GM23338 (cell line): ENCODE data around the gene TOX2. TPM values are rescaled to one million over a fixed set of nuclear protein-coding genes. Genes with fewer than 3 reads are reported as not detected.

Experiments
- ATAC-seq: fragments of 200-7000 bp; cut with Tn5 transposase; 3 replicates; pipeline ENCODE4 v1.9.1; 2020
- DNase-seq: peaks from one replicate; pipeline ENCODE4 v3.0.0-alpha.2; 2015; ENCODE audit warnings: low spot score
- H2AFZ ChIP-seq: fragments of 200-600 bp; sonication (generic); 2 replicates; pipeline ENCODE4 v1.8.0; 2016; ENCODE audit warnings: antibody characterized with exemption, mild to moderate bottlenecking, moderate library complexity
- H3F3A ChIP-seq: fragments of 200-600 bp; sonication (generic); replicated peaks from 2 replicates; pipeline ENCODE4 v1.8.0; 2017; ENCODE audit warnings: antibody characterized with exemption, mixed run types, low read depth
- H3K27ac ChIP-seq: fragments of 200-600 bp; sonication (generic); 2 replicates; pipeline ENCODE4 v1.6.1; 2016; ENCODE audit warnings: low read depth
- H3K27me3 ChIP-seq: fragments of 200-600 bp; sonication (generic); 2 replicates; pipeline ENCODE4 v1.8.0; 2016; ENCODE audit warnings: mild to moderate bottlenecking, mixed run types, moderate library complexity; ENCODE audit not compliant: insufficient read depth
- H3K36me3 ChIP-seq: fragments of 200-600 bp; sonication (generic); 2 replicates; pipeline ENCODE4 v1.8.0; 2016; ENCODE audit warnings: mild to moderate bottlenecking; ENCODE audit not compliant: insufficient read depth
- H3K4me1 ChIP-seq: fragments of 200-600 bp; sonication (generic); 2 replicates; pipeline ENCODE4 v1.8.0; 2016; ENCODE audit warnings: mild to moderate bottlenecking, moderate library complexity; ENCODE audit not compliant: insufficient read depth
- H3K4me2 ChIP-seq: fragments of 200-600 bp; sonication (generic); 2 replicates; pipeline ENCODE4 v1.7.1; 2017; ENCODE audit warnings: mixed run types
- H3K4me3 ChIP-seq: fragments of 200-600 bp; sonication (generic); 2 replicates; pipeline ENCODE4 v1.6.1; 2016; ENCODE audit warnings: mixed run types
- H3K79me2 ChIP-seq: fragments of 200-600 bp; sonication (generic); replicated peaks from 2 replicates; pipeline ENCODE4 v1.8.0; 2017; ENCODE audit warnings: mild to moderate bottlenecking; ENCODE audit not compliant: insufficient read depth
- H3K9me2 ChIP-seq: fragments of 200-600 bp; sonication (generic); 2 replicates; pipeline ENCODE4 v1.8.0; 2017; ENCODE audit not compliant: insufficient read depth
- H4K20me1 ChIP-seq: fragments of 200-600 bp; sonication (generic); replicated peaks from 2 replicates; pipeline ENCODE4 v1.8.0; 2017; ENCODE audit warnings: mild to moderate bottlenecking; ENCODE audit not compliant: insufficient read depth
- H3K27ac Mint-ChIP-seq: 2 replicates; pipeline ENCODE4 v1.8.0; 2020; ENCODE audit warnings: inconsistent platforms, mild to moderate bottlenecking, moderate library complexity, mixed read lengths
- H3K27me3 Mint-ChIP-seq: 3 replicates; pipeline ENCODE4 v1.8.0; 2022; ENCODE audit warnings: low read depth, mild to moderate bottlenecking, moderate library complexity, mixed read lengths, inconsistent platforms; ENCODE audit not compliant: insufficient read depth, poor library complexity
- H3K36me3 Mint-ChIP-seq: 3 replicates; pipeline ENCODE4 v1.8.0; 2021; ENCODE audit warnings: low read depth, mild to moderate bottlenecking, inconsistent platforms, moderate library complexity, mixed read lengths
- H3K4me1 Mint-ChIP-seq: 3 replicates; pipeline ENCODE4 v1.8.0; 2020; ENCODE audit warnings: mild to moderate bottlenecking, inconsistent platforms, mixed read lengths
- H3K4me3 Mint-ChIP-seq: 3 replicates; pipeline ENCODE4 v1.8.0; 2021; ENCODE audit warnings: moderate library complexity, mild to moderate bottlenecking, inconsistent platforms, mixed read lengths
- H3K9me3 Mint-ChIP-seq: 3 replicates; pipeline ENCODE4 v1.8.0; 2020; ENCODE audit warnings: moderate library complexity, mild to moderate bottlenecking, inconsistent platforms, mixed read lengths
- EZH2 ChIP-seq: fragments of 200-600 bp; sonication (generic); IDR thresholded peaks from one replicate; pipeline ENCODE4 v1.8.0; 2017; ENCODE audit warnings: antibody characterized with exemption, mild to moderate bottlenecking, low read depth; ENCODE audit not compliant: unreplicated experiment
- EZH2phosphoT487 ChIP-seq: fragments of 200-600 bp; sonication (generic); IDR thresholded peaks from one replicate; pipeline ENCODE4 v1.8.1; 2018; ENCODE audit warnings: antibody characterized with exemption; ENCODE audit not compliant: unreplicated experiment
- JUNB ChIP-seq: IDR thresholded peaks from one replicate; pipeline ENCODE4 v1.6.1; 2016; ENCODE audit warnings: antibody characterized with exemption; ENCODE audit not compliant: unreplicated experiment
- NANOG ChIP-seq: IDR thresholded peaks from 2 replicates; pipeline ENCODE4 v1.6.1; 2016; ENCODE audit warnings: antibody characterized with exemption, borderline replicate concordance
- POLR2AphosphoS5 ChIP-seq: IDR thresholded peaks from 2 replicates; pipeline ENCODE4 v1.6.1; 2016; ENCODE audit warnings: antibody characterized with exemption, low read depth
- STAT1 ChIP-seq: IDR thresholded peaks from one replicate; pipeline ENCODE4 v1.6.1; 2016; ENCODE audit warnings: antibody characterized with exemption; ENCODE audit not compliant: unreplicated experiment
- ZNF114 ChIP-seq: fragments of 250-450 bp; sonication (Bioruptor Pico); IDR thresholded peaks from 2 replicates; pipeline ENCODE4 v1.5.0; 2020; ENCODE audit warnings: mild to moderate bottlenecking, moderate library complexity
- polyA plus RNA-seq: library from polyadenylated mRNA; unstranded; fragments of >200 nt; fragmentation: Nextera tagmentation; extraction: Ambion mirVana; gene quantifications from 2 replicates; pipeline ENCODE4 v1.2.1, GENCODE V29; 2016
- total RNA-seq: library from RNA; depleted of rRNA; stranded (reverse); fragments of >200 nt; shearing (Covaris generic); gene quantifications from 2 replicates; pipeline ENCODE4 v1.2.3, GENCODE V29; 2014
- TF ChIP-seq, protein P1 (sequence below): fragments of 250-450 bp; sonication (Bioruptor Pico); IDR thresholded peaks from 2 replicates; pipeline ENCODE4 v1.5.0; 2020; ENCODE audit warnings: mild to moderate bottlenecking, moderate library complexity

TOX2 gene
- total and polyA plus RNA-seq, 2 experiments from 2014 or later: 1.4 to 1.5 TPM

DNA sequence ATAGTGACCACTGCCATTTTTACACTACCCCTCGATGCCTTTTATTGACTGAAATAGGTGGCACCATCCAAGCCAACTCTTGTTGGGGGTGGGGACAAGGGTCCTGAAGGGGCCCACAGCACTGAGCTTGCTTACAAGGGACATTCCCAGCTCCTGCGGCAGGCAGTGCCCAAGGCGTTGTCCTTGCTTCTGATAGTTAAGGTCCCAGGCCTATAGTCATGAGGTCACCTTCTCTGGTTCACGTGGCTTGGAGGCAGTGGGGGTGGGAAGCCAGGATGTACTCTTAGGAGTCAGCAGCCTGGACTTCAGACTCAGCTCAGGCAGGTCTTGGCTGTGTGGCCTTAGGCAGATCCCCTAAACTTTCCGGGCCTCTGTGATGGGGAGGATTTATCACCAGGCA lies 48.6 kb downstream of the TOX2 start (continued):
- TF ChIP-seq, protein P1, sequence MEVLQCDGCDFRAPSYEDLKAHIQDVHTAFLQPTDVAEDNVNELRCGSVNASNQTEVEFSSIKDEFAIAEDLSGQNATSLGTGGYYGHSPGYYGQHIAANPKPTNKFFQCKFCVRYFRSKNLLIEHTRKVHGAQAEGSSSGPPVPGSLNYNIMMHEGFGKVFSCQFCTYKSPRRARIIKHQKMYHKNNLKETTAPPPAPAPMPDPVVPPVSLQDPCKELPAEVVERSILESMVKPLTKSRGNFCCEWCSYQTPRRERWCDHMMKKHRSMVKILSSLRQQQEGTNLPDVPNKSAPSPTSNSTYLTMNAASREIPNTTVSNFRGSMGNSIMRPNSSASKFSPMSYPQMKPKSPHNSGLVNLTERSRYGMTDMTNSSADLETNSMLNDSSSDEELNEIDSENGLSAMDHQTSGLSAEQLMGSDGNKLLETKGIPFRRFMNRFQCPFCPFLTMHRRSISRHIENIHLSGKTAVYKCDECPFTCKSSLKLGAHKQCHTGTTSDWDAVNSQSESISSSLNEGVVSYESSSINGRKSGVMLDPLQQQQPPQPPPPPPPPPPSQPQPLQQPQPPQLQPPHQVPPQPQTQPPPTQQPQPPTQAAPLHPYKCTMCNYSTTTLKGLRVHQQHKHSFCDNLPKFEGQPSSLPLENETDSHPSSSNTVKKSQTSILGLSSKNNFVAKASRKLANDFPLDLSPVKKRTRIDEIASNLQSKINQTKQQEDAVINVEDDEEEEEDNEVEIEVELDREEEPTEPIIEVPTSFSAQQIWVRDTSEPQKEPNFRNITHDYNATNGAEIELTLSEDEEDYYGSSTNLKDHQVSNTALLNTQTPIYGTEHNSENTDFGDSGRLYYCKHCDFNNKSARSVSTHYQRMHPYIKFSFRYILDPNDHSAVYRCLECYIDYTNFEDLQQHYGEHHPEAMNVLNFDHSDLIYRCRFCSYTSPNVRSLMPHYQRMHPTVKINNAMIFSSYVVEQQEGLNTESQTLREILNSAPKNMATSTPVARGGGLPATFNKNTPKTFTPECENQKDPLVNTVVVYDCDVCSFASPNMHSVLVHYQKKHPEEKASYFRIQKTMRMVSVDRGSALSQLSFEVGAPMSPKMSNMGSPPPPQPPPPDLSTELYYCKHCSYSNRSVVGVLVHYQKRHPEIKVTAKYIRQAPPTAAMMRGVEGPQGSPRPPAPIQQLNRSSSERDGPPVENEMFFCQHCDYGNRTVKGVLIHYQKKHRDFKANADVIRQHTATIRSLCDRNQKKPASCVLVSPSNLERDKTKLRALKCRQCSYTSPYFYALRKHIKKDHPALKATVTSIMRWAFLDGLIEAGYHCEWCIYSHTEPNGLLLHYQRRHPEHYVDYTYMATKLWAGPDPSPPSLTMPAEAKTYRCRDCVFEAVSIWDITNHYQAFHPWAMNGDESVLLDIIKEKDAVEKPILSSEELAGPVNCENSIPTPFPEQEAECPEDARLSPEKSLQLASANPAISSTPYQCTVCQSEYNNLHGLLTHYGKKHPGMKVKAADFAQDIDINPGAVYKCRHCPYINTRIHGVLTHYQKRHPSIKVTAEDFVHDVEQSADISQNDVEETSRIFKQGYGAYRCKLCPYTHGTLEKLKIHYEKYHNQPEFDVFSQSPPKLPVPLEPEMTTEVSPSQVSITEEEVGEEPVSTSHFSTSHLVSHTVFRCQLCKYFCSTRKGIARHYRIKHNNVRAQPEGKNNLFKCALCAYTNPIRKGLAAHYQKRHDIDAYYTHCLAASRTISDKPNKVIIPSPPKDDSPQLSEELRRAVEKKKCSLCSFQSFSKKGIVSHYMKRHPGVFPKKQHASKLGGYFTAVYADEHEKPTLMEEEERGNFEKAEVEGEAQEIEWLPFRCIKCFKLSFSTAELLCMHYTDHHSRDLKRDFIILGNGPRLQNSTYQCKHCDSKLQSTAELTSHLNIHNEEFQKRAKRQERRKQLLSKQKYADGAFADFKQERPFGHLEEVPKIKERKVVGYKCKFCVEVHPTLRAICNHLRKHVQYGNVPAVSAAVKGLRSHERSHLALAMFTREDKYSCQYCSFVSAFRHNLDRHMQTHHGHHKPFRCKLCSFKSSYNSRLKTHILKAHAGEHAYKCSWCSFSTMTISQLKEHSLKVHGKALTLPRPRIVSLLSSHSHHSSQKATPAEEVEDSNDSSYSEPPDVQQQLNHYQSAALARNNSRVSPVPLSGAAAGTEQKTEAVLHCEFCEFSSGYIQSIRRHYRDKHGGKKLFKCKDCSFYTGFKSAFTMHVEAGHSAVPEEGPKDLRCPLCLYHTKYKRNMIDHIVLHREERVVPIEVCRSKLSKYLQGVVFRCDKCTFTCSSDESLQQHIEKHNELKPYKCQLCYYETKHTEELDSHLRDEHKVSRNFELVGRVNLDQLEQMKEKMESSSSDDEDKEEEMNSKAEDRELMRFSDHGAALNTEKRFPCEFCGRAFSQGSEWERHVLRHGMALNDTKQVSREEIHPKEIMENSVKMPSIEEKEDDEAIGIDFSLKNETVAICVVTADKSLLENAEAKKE (CRISPR knock-in tag): no peak
- TF ChIP-seq POLR2AphosphoS5: no peak
- no peak for TF ChIP-seq ZNF114 (CRISPR knock-in tag)
- no peak for TF ChIP-seq EZH2
- no peak for TF ChIP-seq NANOG

DNA sequence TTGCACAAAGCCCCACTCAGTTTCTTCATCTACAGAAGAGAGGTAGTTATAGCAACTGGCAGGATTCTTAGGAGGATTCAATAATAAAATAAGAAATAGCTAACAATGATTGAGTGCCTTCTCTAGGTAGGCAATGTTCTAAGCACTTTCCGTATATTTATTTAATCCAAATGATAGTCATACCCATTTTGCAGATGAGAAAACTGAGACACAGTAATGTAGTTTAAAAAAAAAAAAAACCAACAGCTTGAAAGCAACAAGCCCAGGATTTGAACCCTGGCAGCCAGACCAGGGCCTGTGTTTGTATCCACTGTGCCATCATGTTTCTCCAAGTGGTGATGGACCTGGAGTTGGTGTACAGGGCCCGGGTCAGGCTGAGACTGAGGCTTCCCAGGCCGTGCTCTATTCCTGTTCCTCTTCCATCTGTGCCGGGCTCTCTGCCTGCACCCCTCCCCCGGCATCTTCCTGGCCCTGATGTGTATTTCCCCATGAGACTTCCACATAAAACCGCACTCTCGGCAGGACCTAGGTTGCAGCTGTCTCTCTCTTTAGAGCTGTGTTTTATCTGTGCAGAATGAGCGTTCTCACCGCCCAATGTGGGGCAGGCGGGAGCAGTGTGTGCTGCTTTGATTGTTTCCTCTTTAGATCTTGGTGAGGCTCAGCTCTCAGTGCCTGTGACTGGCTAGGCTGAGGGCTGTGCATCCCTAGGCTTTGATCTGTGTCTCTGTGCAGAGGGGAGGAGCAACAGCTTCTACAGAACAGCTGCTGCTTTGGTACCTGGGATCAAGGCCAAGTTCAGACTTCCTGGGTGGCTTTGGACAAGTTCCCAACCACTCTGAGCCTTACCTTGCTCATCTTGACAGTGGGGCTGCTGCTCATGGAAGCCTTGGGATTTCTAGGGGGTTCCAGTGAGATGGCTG lies 49.5 kb downstream of the TOX2 start:
- Histone ChIP-seq H3K79me2 (no peaks in the 10 kb centered on the region), H3K4me1 (peaks cover 29% of the 10 kb centered on the region), H3K36me3 (no peaks in the 10 kb centered on the region), H3K27ac (no peak overlapping the region), H3K4me3 (no peak overlapping the region), H3K9me2 (0 out of 2 replicates have a peak, but pooled peaks cover 3% of the 10 kb centered on the region), H3K4me2 (no peak overlapping the region), H4K20me1 (no peaks in the 10 kb centered on the region), H2AFZ (no peak overlapping the region), H3K27me3 (0 out of 2 replicates have a peak, but pooled peaks cover 7% of the 10 kb centered on the region), H3F3A (no peaks in the 10 kb centered on the region)
- H3K9me3 Mint-ChIP-seq: no peaks in the 10 kb centered on the region
- peaks cover 37% of the 10 kb centered on the region for H3K4me1 Mint-ChIP-seq
- peaks cover 11% of the 10 kb centered on the region for H3K27me3 Mint-ChIP-seq
- H3K4me3 Mint-ChIP-seq: no peak overlapping the region
- no peak for ATAC-seq
- no peak for DNase-seq
- no peaks in the 10 kb centered on the region for H3K36me3 Mint-ChIP-seq
- no peak overlapping the region for H3K27ac Mint-ChIP-seq
- TF ChIP-seq ZNF114 (CRISPR knock-in tag) (no peak), STAT1 (no peak), JUNB (no peak), EZH2phosphoT487 (no peak), EZH2 (no peak), NANOG (no peak)
- TF ChIP-seq, protein P1 (CRISPR knock-in tag): no peak
